Thymus (tissue), 11 donors: ENCODE data around the gene TUT7. TPM values are rescaled to one million over a fixed set of nuclear protein-coding genes. Genes with fewer than 3 reads are reported as not detected.

Source experiments
- DNase-seq, 9 donors: peaks; one replicate each; pipeline ENCODE4 v3.0.0-alpha.2; 2013; ENCODE audit warnings: low spot score in 9 of 9, low read depth in 6 of 9, missing footprints in 1 of 9
- H3K27ac ChIP-seq, 2 donors: one replicate each; pipeline ENCODE4 v1.5.1; 2013; ENCODE audit warnings: control low read depth in 1 of 2, low read depth in 1 of 2, low read length in 1 of 2, mild to moderate bottlenecking in 1 of 2, moderate library complexity in 1 of 2
- H3K27me3 ChIP-seq, 2 donors: one replicate each; pipeline ENCODE4 v1.5.1; 2013; ENCODE audit warnings: low read length in 1 of 2; ENCODE audit not compliant: control insufficient read depth in 2 of 2, insufficient read depth in 1 of 2
- H3K36me3 ChIP-seq, 2 donors: one replicate each; pipeline ENCODE4 v1.5.1; 2013; ENCODE audit warnings: low read length in 1 of 2, mild to moderate bottlenecking in 1 of 2, moderate library complexity in 1 of 2; ENCODE audit not compliant: control insufficient read depth in 2 of 2, insufficient read depth in 2 of 2
- H3K4me1 ChIP-seq, 2 donors: one replicate each; pipeline ENCODE4 v1.5.1; 2013; ENCODE audit warnings: low read length in 2 of 2; ENCODE audit not compliant: control insufficient read depth in 2 of 2, insufficient read depth in 2 of 2
- H3K4me3 ChIP-seq, 2 donors: one replicate each; pipeline ENCODE4 v1.5.1; 2013; ENCODE audit warnings: low read length in 2 of 2, control low read depth in 1 of 2, mild to moderate bottlenecking in 1 of 2
- H3K9me3 ChIP-seq, 2 donors: one replicate each; pipeline ENCODE4 v1.5.1; 2013; ENCODE audit warnings: low read length in 1 of 2, mild to moderate bottlenecking in 1 of 2; ENCODE audit not compliant: control insufficient read depth in 2 of 2, insufficient read depth in 1 of 2
- WGBS: extraction: QIAGEN DNeasy Blood & Tissue Kit; methylation state at CpG from one replicate; pipeline ENCODE4 v1.1.7; 2013; 5-methylcytosine and 5-hydroxymethylcytosine counted together
- polyA plus RNA-seq: library from polyadenylated mRNA; stranded (reverse); fragments of 200-250 nt; gene quantifications from one replicate; pipeline ENCODE4 v1.2.3, GENCODE V29; 2013
- total RNA-seq: library from RNA; stranded (reverse); fragments of 120-200 nt; gene quantifications from one replicate; pipeline ENCODE4 v1.2.4, GENCODE V29; 2013
- donor health status: healthy.

The TUT7 gene
- total and polyA plus RNA-seq, 2 donors: 25.9 to 29.2 TPM

- Histone ChIP-seq H3K9me3 (no peaks in the 10 kb centered on the region), H3K27ac (no peak overlapping the region), H3K4me3 (no peak overlapping the region), H3K36me3 (no peaks in the 10 kb centered on the region), H3K27me3 (no peaks in the 10 kb centered on the region), H3K4me1 (no peaks in the 10 kb centered on the region)
- WGBS: 85% methylated on average over 10 of the region's 10 CpGs
- no peak for DNase-seq
Observed at GRCh38 chr9:86238861-86239770, 115.1 kb downstream of the TUT7 start.

Other genes with a start within 250 kb of the TUT7 start
- gene C9orf153, start 94.8 kb downstream of the TUT7 start, total RNA-seq: 0.19 TPM
- 0.16 TPM for gene C9orf153, start 94.8 kb downstream of the TUT7 start, polyA plus RNA-seq
- 26.1 TPM for gene ISCA1, start 71.9 kb downstream of the TUT7 start, total RNA-seq
- gene ISCA1, start 71.9 kb downstream of the TUT7 start, polyA plus RNA-seq: 36.0 TPM